Pons (tissue), 1 donor: ENCODE data around the gene CKAP2.
"Not testable (repeated sequence)": the region's sequence is repeated elsewhere in the genome, so short reads cannot be mapped to it uniquely, and the experiment has no call there.

Experiments used
- DNase-seq: peaks from one replicate; pipeline ENCODE4 v3.0.0-alpha.2; 2016; ENCODE audit warnings: low spot score

Gene CKAP2, protein sequence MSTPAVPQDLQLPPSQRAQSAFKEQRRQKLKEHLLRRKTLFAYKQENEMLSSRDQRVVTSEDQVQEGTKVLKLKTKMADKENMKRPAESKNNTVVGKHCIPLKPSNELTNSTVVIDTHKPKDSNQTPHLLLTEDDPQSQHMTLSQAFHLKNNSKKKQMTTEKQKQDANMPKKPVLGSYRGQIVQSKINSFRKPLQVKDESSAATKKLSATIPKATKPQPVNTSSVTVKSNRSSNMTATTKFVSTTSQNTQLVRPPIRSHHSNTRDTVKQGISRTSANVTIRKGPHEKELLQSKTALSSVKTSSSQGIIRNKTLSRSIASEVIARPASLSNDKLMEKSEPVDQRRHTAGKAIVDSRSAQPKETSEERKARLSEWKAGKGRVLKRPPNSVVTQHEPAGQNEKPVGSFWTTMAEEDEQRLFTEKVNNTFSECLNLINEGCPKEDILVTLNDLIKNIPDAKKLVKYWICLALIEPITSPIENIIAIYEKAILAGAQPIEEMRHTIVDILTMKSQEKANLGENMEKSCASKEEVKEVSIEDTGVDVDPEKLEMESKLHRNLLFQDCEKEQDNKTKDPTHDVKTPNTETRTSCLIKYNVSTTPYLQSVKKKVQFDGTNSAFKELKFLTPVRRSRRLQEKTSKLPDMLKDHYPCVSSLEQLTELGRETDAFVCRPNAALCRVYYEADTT

DNA sequence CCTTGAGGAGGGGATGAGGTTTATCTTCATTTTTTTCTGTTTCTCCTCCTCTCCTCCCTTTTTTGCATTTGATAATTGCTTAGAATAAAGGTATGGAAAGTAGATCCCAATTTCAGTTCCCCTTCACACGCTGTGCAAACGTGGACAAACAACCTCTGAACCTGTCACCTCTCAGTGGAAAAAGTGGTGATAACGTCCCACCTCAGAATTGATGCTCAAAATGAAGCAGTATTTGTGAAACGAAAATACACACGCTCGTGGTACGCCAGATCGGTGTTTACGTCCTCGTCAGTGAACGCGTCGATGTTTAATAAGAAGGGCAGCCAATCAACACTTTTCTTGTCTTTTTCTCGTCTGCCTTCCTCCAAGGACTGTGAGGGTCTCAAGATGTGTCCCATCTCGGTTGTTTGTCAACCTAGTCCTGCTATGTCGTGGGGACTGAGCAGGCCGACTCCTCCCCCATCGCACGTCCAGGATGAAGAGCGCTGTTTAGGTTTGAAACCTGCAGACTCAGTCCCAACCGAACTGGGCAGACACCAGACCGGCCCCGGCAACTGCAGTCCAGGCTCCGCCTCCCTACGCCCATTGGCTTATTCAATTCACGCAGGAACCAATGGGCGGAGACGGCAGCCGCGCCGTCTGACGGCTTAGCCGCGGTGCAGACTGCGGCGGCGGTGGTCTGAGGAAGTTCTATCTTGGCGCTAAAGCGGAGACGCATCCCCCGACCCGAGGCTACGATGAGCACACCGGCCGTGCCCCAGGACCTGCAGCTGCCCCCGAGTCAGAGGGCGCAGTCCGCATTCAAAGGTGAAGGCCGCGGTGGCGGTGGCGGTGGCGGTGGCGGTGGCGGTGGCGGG is at the start of gene CKAP2:
Gene CKAP2 (plus strand): TSS at position 659 of the 857 bp plus-strand sequence. CDS start 79 bp downstream, at position 738.
- peak; percentile 92 for DNase-seq

DNA sequence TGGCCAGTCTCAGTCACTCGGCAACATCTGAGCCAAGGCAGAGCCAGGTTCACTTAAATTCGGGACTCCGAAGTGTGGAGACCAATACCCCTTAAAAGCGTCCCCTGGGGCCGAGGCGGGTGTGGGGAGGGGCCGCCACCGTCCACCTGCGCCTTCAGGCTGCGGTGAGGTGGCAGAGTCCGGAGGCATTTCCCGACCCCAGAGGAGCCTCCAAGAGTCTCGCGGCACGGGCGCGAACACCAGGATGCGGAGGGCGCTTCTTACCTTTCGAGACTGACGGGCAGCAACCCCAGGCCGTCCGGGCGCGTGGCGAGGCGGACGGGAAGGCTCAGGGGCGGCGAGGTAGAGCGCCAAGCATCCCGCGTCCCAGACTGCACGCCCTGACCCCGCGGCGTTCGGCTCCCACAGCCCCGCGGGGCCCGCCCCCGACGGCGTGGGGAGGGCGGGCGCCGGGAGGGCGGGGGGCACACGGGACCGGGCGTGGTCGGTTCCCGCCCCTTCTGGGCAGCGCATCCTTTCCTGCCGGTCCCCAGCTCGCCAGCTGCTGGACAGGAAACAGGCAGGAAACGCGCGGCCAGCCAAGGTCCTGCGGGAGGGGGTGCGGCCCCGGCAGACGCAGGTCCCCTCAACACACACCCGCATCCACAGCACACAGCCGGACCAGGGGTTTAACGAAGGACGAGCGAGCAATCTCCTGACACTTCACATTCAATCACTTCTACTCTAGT is 49.3 kb upstream of the CKAP2 start, which contains the start of gene THSD1:
Gene THSD1 (minus strand): TSS at position 406 of the 728 bp plus-strand sequence. CDS start 3,572 bp downstream, outside the sequence.
- no peak for DNase-seq

DNA sequence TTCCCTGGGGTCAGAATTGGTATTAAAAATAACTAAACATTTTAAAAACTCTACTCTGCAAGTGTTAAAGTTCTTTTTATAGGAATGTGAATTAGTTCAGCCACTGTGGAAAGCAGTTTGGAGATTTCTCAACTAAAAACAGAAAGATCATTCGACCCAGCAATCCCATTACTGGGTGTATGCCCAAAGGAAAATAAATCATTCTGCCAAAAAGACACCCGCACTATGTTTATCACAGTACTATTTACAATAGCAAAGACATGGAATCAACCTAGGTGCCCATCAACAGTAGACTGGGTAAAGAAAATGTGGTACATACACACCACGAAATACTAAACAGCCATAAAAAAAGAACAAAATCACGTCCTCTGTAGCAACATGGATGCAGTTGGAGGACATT is 48.6 kb upstream of the CKAP2 start:
- no peak for DNase-seq

DNA sequence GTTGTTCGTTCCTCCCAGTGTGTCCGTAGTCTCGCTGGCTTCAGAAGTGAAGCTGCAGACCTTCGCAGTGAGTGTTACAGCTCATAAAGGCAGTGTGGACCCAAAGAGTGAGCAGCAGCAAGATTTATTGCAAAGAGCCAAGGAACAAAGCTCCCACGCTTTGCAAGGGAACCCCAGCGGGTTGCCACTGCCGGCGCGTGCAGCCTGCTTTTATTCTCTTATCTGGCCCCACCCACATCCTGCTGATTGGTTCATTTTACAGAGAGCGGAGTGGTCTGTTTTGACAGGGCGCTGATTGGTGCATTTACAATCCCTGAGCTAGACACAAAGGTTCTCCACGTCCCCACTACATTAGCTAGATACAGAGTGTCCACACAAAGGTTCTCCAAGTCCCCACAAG is 47.8 kb upstream of the CKAP2 start:
- not testable (repeated sequence) for DNase-seq

DNA sequence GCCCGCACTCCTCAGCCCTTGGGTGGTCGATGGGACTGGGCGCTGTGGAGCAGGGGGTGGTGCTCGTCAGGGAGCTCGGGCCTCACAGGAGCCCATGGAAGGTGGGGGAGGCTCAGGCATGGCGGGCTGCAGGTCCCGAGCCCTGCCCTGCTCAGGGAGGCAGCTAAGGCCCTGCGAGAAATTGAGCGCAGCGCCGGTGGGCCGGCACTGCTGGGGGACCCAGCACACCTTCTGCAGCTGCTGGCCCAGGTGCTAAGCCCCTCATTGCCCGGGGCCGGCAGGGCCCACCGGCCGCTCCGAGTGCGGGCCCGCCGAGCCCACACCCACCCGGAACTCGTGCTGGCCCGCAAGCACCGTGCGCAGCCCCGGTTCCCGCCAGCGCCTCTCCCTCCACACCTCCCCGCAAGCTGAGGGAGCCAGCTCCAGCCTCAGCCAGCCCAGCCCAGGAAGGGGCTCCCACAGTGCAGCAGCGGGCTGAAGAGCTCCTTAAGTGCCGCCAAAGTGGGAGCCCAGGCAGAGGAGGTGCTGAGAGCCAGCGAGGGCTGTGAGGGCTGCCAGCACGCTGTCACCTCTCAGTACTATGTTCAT is 47.1 kb upstream of the CKAP2 start:
- DNase-seq = not testable (repeated sequence)

DNA sequence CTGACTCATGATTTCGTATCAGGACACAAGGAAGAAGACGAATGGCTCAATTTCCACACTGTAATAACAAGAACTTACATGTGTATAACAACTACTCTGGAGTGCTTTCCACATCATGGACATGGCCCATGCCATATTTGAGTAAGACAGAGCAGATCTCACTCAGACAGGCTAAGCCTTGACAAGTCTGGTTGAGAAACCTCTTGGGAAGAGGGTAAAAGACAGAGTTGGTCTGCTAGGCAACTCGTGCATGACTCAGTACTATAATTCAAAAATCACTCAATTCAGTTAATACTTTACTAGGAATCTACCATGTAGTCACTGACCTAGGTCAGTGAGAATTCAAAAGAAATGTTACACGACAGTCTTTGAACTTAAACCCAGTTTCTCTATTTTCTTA is 43.6 kb upstream of the CKAP2 start:
- no peak for DNase-seq

DNA sequence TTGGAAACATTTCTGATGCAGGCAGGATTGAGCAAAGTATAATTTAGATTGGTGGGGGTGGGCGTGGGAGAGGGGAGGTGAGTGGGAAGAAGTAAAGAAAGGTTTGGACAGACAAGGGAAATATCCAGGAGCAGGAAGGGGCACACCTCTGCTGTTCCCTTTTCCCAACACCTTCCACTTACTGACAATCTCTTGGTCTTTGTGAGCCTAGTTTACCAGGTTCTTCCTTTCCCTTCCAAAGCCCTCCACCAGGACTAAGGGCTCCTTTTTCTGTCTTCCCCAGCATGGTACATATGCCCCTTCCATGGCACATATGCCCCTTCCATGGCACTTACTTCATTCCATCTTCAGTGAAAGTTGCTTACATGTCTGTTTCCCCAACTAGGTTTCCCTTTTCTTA is 43.1 kb upstream of the CKAP2 start:
- DNase-seq = no peak

DNA sequence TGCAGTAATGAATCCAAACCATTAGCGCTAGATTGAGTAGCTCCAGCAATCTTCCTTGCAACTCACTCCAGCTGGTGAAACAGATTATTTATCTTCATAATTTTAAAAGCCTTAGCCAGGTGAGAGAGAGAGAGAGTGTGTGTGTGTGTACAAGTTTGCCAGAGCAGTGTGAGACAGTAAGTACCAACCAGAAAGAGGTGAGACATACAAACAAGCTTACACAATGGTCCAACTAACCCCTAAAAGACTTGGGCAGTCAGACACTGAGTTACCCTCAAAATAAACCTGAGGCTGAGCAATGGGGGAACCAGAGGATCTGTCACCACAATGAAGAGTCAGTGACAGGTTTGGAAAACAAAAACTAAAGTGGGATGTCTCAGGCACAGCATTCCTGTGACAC is 41.2 kb upstream of the CKAP2 start:
- no peak for DNase-seq

DNA sequence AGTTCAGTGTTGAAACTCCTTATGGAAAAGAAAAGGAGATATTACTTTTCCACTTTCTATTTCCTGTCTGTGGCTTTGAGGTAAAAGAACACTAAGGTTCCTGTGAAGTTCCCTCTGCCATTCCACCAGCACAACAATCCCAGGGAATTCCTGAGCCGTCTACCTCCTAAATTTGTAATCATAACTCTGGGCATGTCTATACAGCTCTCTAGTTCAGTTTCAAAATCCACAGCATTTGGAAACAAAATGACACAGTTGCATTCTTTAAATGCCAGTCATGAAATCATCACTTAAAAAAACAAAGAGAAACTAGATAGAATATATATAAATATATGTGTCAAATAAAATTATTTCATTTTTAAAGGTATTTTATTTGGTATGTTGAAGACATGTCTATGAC is 40.3 kb upstream of the CKAP2 start:
- DNase-seq = no peak

DNA sequence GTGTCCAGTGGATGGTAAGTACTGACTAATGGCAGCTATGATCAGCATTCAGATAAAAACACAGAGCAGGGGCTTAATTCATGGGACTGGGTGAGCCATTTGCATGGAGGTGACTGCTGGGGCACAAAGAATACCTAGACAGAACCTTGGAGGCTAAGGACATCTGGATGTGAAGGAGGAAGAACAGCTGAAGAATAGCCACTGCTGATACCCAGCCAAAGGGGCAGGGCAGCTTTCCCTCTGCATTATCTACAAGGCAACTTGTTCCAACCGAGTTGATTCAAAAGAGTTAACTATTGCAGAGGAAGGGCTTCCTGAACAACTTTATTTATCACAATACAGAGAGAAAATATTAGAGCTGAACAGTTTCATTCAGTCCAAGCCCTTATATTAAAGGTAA is 36.2 kb upstream of the CKAP2 start:
- no peak for DNase-seq

DNA sequence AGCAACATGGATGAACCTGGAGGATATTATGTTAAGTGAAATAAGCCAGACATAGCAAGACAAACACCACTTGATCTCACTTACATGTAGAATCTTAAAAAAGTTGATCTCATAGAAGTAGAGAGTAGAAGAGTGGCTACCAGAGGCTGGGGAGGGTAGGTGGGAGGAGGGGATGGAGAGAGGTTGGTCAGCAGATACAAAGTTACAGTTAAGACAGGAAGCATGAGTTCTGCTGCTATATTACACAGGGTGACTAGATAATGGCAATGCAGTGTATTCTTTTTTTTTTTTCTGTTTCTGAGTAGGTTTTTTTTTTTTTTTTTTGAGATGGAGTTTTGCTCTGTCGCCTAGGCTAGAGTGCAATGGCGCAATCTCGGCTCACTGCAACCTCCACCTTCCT is 34.1 kb upstream of the CKAP2 start:
- no peak for DNase-seq

DNA sequence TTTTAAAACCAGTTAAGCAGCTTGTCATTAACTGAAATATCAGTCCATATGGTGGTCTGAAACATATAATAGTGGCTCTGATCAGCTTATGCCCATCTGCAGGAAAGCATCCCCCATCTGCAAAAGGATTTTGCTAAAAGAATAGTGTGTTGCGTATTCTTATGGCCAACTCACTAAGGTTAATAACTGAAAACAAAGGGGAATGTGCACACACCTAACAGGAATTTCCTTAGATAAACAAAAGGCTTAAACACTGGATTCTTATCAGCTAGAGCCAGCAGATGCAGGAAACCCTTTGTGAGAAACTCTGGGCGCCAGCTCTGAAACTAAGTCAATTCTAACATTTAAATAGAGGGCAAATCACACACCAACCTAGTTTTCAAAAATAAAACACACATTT is 27.0 kb upstream of the CKAP2 start:
- DNase-seq = peak; percentile 13

DNA sequence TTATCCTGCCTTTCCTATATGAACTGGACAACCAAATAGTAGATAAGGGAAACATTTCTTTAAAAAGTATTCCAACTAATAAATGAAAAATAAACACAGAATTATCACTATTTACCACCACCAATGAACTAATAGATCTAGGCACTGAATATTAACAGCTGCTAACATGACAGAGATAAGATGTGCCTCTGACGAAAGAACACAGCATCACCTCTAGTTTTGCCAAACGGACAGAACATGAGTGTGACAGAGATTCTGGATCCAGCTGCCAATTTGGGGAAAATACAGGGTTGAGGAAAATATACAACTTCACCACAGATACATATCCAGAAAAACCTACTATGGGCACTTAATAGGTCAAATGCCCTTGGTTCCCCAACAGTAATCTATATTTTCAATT is 22.8 kb upstream of the CKAP2 start:
- DNase-seq = no peak

DNA sequence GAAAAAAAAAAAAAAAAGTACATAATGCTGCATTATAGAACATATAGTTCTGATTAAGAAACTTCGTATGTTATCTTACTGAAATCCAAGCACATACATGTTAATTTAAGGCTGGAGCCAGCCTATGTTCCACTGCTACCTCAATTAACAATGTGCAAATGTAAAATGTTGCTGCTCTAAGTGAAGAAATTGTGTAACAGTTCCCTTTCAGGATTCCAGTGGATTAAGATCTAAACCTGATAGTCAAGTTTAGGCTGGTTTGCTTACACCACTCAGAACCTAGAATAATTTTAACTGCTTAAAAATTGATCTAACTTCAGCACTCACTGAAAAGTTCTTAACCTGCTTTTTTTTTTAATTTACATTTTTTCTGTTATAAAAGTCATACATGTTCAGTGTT is 9.0 kb upstream of the CKAP2 start:
- DNase-seq = no peak

DNA sequence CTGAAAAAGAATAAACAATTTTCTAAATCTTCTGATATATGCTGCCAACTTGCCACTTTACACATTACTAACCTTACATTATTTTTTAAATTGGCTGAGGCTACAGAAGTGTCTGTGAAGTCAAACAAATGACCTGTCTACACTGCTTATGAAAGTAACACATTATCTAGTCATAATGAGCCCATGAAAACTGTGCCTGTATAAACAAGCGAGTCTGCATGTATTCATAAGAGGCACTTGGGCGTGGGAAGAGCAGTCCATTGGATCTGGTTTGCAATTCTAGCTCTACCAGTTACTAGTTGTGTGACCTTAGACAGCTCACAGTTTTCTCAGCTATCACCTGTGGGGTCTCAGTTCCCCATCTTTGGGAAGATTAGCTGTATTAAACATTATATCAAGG is 7.9 kb upstream of the CKAP2 start:
- no peak for DNase-seq

DNA sequence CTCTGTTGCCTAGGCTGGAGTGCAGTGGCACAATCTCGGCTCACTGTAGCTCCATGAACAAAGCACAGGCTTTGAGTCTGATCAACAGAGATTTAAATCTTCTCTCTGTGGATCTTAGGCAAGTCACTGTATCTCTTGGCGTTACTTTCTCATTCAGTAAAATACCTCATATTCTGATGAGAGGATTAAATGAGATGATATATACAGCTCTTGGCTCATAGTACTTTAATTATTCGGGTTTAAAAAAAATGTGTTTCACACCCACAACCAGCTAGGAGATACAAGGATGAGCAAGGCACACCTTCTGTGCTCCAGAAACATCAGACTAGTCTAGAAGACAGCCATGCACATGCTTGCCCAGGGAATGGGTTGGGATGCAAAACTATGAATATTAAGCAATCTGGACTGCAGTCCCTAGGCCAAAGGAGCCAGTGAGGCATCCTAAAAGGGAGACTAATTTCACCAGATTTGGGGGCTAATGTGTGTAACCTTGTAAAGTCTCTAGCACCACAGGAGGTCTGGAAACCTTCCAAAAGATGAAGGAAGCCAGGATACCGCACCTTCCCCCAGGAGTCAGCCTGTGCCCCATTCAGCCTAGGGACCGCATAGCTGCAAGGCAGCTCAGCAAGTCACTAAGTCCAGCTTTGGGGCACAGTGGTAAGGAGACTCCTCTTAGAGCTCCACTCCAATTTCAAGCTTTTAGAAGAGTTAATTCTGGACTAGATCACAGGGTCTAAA is 7.3 kb upstream of the CKAP2 start:
- no peak for DNase-seq

DNA sequence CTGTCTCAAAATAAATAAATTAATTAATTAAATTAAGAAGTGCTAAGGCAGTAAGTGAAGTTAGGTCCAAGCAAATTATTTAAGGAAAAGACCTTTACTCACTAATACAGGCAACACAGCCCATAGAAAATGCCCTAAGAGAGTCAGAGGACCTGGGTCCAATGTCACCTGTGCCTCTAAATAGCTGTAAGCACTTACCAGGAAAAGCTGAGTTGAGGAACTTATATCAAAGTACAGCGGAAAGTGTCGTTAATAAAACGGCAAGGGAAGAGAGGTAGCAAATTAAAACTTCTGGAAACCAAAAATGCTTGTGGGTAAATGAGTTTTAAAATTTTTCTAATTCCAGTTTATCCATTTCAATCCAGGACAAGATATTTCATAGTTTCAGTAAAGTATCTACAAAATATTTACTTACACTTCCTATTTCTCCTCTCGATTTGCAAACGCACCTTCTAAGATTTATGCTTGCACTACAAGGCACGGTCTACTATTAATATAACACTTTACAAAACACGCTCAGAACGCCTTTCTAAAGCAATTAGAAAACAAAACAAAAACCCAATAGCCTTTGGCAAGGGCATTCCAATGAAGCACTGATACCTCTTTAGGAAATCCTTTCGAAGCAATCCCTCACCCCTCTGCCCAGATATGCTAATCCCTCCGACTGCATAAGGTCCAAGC is 5.8 kb upstream of the CKAP2 start:
- DNase-seq = peak; percentile 53

DNA sequence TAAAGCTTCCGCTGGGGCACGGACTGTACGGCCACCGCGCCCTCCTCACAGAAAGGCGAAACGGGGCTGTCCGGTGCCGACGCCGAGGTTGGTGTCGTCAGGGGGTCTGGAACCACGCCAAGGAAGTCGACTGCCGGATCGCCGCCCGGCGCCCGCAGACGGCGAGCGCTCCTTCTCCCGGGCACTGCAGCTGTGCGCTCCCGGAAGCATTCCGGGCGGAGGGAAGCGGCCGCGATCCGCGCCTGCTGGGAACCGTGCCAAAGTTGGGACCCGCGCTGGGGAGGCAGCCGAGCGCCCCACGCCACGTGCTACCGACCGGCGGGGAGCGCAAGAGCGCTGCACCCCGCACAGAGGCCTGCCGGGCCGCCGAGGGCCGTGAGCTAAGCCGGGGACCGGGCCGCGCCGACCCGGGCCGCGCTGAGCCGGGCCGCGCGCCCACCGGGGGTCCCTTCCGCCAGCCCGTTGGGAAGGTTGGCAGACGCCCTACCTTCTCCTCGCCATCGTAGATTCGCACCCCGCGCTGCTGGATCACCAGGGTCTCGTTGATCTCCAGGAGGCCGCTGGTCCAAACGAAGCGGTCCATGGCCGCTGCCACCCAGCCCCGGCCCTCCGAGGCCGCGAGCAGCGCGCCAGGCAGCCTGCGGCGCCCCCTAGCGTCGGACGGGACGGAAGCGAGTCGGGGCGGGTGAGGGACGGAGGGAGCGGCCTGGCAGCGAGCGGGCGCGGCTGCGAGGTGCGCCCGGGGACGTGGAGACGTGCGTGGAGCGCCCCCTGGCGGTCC is 5.1 kb upstream of the CKAP2 start, which contains the start of gene VPS36:
Gene VPS36 (minus strand): TSS at position 623 of the 781 bp plus-strand sequence. CDS start 40 bp downstream, at position 583.
- peak; percentile 94 for DNase-seq

DNA sequence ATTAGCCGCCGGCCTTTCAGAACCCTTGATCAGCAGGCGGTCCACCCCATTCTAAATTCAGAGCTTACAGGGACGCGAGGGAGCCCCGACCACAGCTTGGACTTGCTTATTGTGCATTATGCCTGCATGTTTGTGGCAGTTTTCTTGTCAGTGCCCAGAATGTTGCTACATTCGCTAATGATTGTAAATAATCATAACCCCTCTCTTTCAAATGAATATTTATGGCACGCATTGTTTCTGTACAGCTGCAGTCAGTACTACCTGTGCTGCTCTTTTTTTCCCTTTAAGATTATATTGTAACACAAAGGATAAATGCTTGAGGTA is 4.5 kb upstream of the CKAP2 start:
- DNase-seq = no peak
